Thyroid gland (tissue), 4 donors: ENCODE data around the gene LRRC38.

ENCODE experiments used
- POLR2A ChIP-seq, 2 donors: fragments of 450-650 bp; IDR thresholded peaks; one replicate each; pipeline ENCODE4 v1.6.1; 2017; ENCODE audit warnings: antibody characterized with exemption in 2 of 2, mild to moderate bottlenecking in 2 of 2, moderate library complexity in 1 of 2
- TF ChIP-seq, protein P1 (sequence below), 6 experiments: fragments of 200-600 bp in 3 of 6; fragments of 450-650 bp in 3 of 6; sonication (generic) in 3 of 6; IDR thresholded peaks; one replicate each; pipeline ENCODE4 v1.5.1; 2016 to 2019; ENCODE audit warnings: antibody characterized with exemption in 6 of 6, mild to moderate bottlenecking in 2 of 6, inconsistent platforms in 1 of 6, moderate library complexity in 1 of 6

DNA sequence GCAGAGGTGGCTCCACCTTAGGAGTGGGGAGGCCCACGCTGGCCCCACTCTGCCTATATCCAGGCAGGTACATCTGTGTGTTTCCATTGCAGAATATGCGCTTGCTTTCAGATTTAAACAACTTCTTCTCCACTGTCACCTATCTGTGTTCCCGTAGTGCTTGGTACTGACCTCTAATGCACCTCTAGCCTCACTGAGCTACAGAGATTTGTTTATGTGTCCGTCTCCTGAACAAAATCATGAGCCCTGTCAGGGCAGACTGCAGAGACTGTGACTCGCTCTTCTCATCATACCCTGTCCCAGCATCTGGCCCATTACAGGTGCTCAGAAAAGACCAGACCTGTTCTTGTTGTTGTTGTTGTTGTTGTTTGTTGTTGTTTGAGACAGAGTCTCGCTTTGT lies 14.5 kb upstream of the LRRC38 start:
- TF ChIP-seq, protein P1, sequence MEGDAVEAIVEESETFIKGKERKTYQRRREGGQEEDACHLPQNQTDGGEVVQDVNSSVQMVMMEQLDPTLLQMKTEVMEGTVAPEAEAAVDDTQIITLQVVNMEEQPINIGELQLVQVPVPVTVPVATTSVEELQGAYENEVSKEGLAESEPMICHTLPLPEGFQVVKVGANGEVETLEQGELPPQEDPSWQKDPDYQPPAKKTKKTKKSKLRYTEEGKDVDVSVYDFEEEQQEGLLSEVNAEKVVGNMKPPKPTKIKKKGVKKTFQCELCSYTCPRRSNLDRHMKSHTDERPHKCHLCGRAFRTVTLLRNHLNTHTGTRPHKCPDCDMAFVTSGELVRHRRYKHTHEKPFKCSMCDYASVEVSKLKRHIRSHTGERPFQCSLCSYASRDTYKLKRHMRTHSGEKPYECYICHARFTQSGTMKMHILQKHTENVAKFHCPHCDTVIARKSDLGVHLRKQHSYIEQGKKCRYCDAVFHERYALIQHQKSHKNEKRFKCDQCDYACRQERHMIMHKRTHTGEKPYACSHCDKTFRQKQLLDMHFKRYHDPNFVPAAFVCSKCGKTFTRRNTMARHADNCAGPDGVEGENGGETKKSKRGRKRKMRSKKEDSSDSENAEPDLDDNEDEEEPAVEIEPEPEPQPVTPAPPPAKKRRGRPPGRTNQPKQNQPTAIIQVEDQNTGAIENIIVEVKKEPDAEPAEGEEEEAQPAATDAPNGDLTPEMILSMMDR (IDR thresholded peaks at IDR 0.05): no peak
- TF ChIP-seq POLR2A (IDR thresholded peaks at IDR 0.05): no peak
